Endodermal cell (in vitro differentiated cells): Measurements from ENCODE around the gene ARHGEF28. TPM values are rescaled to one million over a fixed set of nuclear protein-coding genes. Genes with fewer than 3 reads are reported as not detected.

ENCODE experiments used
- DNase-seq: peaks from one replicate; pipeline ENCODE4 v3.0.0-alpha.2; 2017
- H3K27ac ChIP-seq: 2 replicates; pipeline ENCODE4 v1.5.1; 2013; ENCODE audit warnings: mild to moderate bottlenecking, low read depth, low read length, moderate library complexity
- H3K27me3 ChIP-seq: 2 replicates; pipeline ENCODE4 v1.6.1; 2013; ENCODE audit warnings: mild to moderate bottlenecking, low read length, moderate library complexity; ENCODE audit not compliant: insufficient read depth, control insufficient read depth, poor library complexity, severe bottlenecking
- H3K36me3 ChIP-seq: 2 replicates; pipeline ENCODE4 v1.7.0; 2013; ENCODE audit warnings: mild to moderate bottlenecking, low read length, moderate library complexity; ENCODE audit not compliant: control insufficient read depth, insufficient read depth
- H3K4me1 ChIP-seq: one replicate; pipeline ENCODE4 v1.7.0; 2013; ENCODE audit warnings: low read length; ENCODE audit not compliant: control insufficient read depth, insufficient read depth
- H3K4me3 ChIP-seq: 2 replicates; pipeline ENCODE4 v1.5.1; 2013; ENCODE audit warnings: mild to moderate bottlenecking, low read length, moderate library complexity
- H3K9ac ChIP-seq: 2 replicates; pipeline ENCODE4 v1.6.1; 2013; ENCODE audit warnings: mild to moderate bottlenecking, low read length, moderate library complexity; ENCODE audit not compliant: poor library complexity, severe bottlenecking; ENCODE audit errors: extremely low read depth
- H3K9me3 ChIP-seq: 2 replicates; pipeline ENCODE4 v1.6.1; 2013; ENCODE audit warnings: mild to moderate bottlenecking, low read length, moderate library complexity; ENCODE audit not compliant: control insufficient read depth
- H3K27ac Mint-ChIP-seq: 2 replicates; pipeline ENCODE4 v1.8.0; 2020; ENCODE audit warnings: mixed read lengths
- H3K27me3 Mint-ChIP-seq: 2 replicates; pipeline ENCODE4 v1.8.0; 2021; ENCODE audit warnings: mild to moderate bottlenecking, mixed read lengths; ENCODE audit not compliant: insufficient read depth
- H3K36me3 Mint-ChIP-seq: 2 replicates; pipeline ENCODE4 v1.8.0; 2020; ENCODE audit warnings: low read depth, mixed read lengths
- H3K4me1 Mint-ChIP-seq: 2 replicates; pipeline ENCODE4 v1.8.0; 2020; ENCODE audit warnings: mixed read lengths
- H3K4me3 Mint-ChIP-seq: 2 replicates; pipeline ENCODE4 v1.8.0; 2020; ENCODE audit warnings: mild to moderate bottlenecking, moderate library complexity, mixed read lengths
- H3K9me3 Mint-ChIP-seq: 2 replicates; pipeline ENCODE4 v1.8.0; 2020; ENCODE audit warnings: mild to moderate bottlenecking, mixed read lengths
- CTCF ChIP-seq: fragments of 200-600 bp; sonication (generic); conservative IDR thresholded peaks from 2 replicates; pipeline ENCODE4 v1.5.0; 2021; ENCODE audit warnings: antibody characterized with exemption, mild to moderate bottlenecking
- WGBS, 2 experiments: methylation state at CpG; one replicate each; pipeline versions ENCODE4 v1.1.5 to v1.1.7; 2013; ENCODE audit warnings: missing lambda C conversion rate in 2 of 2, mixed read lengths in 1 of 2; ENCODE audit not compliant: insufficient coverage in 1 of 2, insufficient read length in 1 of 2; 5-methylcytosine and 5-hydroxymethylcytosine counted together
- total RNA-seq, 2 donors: library from RNA; stranded (reverse); fragmentation: NEBNext Ultra II Directional in 1 of 2; extraction: Animal tissue kit (Norgen Biotek cat#: 25700) in 1 of 2; gene quantifications; 2 replicates in 1 of 2; 3 replicates in 1 of 2; pipeline ENCODE4 v1.2.1, GENCODE V29; 2021

ARHGEF28 gene
- total RNA-seq, 2 donors from 2014 or later = 0.92 to 1.2 TPM

DNA sequence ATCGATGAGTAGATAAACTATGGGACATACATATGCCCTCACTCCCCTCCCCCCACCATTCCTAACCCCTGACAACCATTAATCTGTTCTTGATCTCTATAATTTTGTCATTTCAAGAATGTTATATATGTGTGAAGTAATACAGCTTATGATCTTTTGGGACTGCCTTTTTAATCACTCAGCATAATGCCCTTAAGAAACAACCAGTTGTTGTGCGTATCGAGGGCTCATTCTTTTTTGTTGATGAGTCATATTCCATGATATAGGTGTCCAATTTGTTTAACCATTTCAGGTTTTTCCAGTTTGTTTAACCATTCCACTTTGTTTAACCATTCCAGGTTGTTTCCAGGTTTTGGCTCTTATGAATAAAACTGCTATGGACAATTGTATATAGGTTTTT is 75.6 kb downstream of the ARHGEF28 start:
- no peaks in the 10 kb centered on the region for H3K4me1 ChIP-seq
- no peak for TF ChIP-seq CTCF
- WGBS, 2 experiments = 80 to 94% methylated on average over 2 to 3 of the region's 3 CpGs
- H3K9me3 Mint-ChIP-seq = no peaks in the 10 kb centered on the region
- no peak overlapping the region for H3K27ac ChIP-seq
- H3K27me3 Mint-ChIP-seq = peaks cover 12% of the 10 kb centered on the region
- no peaks in the 10 kb centered on the region for H3K9me3 ChIP-seq
- H3K4me1 Mint-ChIP-seq = peaks cover 5% of the 10 kb centered on the region
- H3K36me3 ChIP-seq = no peaks in the 10 kb centered on the region
- no peak overlapping the region for H3K4me3 Mint-ChIP-seq
- DNase-seq = no peak
- no peak overlapping the region for H3K4me3 ChIP-seq
- H3K27ac Mint-ChIP-seq = no peak overlapping the region
- H3K27me3 ChIP-seq = peaks cover 67% of the 10 kb centered on the region
- H3K36me3 Mint-ChIP-seq = no peaks in the 10 kb centered on the region
- H3K9ac ChIP-seq = no peak overlapping the region

GRCh38 chr5:73702534-73702933 is 76.5 kb downstream of the ARHGEF28 start:
- 89% methylated on average over 1 of the region's 1 CpG; no CpG with 5 or more reads in 1 of the 2 experiments for WGBS, 2 experiments
- no peaks in the 10 kb centered on the region for H3K36me3 Mint-ChIP-seq
- H3K4me3 Mint-ChIP-seq = no peak overlapping the region
- Histone ChIP-seq H3K27ac (no peak overlapping the region), H3K36me3 (no peaks in the 10 kb centered on the region), H3K9me3 (no peaks in the 10 kb centered on the region), H3K9ac (no peak overlapping the region), H3K4me3 (no peak overlapping the region), H3K27me3 (peaks cover 75% of the 10 kb centered on the region), H3K4me1 (no peaks in the 10 kb centered on the region)
- TF ChIP-seq CTCF = no peak
- H3K27ac Mint-ChIP-seq = no peak overlapping the region
- no peaks in the 10 kb centered on the region for H3K9me3 Mint-ChIP-seq
- DNase-seq = no peak
- H3K4me1 Mint-ChIP-seq = peaks cover 4% of the 10 kb centered on the region
- H3K27me3 Mint-ChIP-seq = peaks cover 12% of the 10 kb centered on the region

DNA sequence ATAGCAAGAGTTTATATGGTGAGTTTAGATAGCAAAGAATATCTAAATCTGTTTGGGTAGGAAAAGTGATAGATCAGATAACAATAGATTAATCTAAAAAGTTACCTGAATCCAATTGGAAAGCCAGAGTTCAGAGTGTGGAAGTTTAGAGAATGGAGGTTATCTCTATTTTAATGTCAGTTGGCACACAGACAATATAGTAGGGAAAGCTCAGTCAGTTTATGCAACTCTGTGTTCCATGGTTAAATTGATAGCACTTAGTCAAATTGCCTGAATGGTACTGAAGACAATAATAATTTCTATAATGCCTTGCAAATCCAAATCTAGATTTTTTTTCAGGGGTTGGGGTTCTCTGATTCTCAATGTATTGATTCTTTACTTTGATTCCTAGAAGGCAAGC is 77.0 kb downstream of the ARHGEF28 start:
- no peak overlapping the region for H3K27ac Mint-ChIP-seq
- Histone ChIP-seq H3K9me3 (no peaks in the 10 kb centered on the region), H3K4me1 (no peaks in the 10 kb centered on the region), H3K27ac (no peak overlapping the region), H3K4me3 (no peak overlapping the region), H3K36me3 (no peaks in the 10 kb centered on the region), H3K27me3 (peaks cover 75% of the 10 kb centered on the region), H3K9ac (no peak overlapping the region)
- H3K36me3 Mint-ChIP-seq = no peaks in the 10 kb centered on the region
- no peak for DNase-seq
- no peak overlapping the region for H3K4me3 Mint-ChIP-seq
- no peaks in the 10 kb centered on the region for H3K9me3 Mint-ChIP-seq
- H3K4me1 Mint-ChIP-seq = peaks cover 4% of the 10 kb centered on the region
- no peak for TF ChIP-seq CTCF
- H3K27me3 Mint-ChIP-seq = peaks cover 12% of the 10 kb centered on the region
